ENCODE measurements around the gene TAF11.
"Not testable (repeated sequence)": the region's sequence is repeated elsewhere in the genome, so short reads cannot be mapped to it uniquely, and the experiment has no call there.

TAF11 gene

GRCh38 chr6:34887753-34888513 lies at the start of gene TAF11:
TAF11 (minus strand) TSS chr6:34888042; CDS start chr6:34887957, 85 bp downstream.
- no peak for TF ChIP-seq CTCF (IDR thresholded peaks at IDR 0.05; ENCODE audit: low read depth, low read length)

GRCh38 chr6:34934516-34934915 lies 46.7 kb upstream of the TAF11 start:
- no peak for DNase-seq
- Histone ChIP-seq H3K36me3 (no peaks in the 10 kb centered on the region), H3K27ac (no peak overlapping the region), H3K27me3 (ENCODE audit: insufficient read depth, low read depth, severe bottlenecking) (no peaks in the 10 kb centered on the region), H3K9me3 (ENCODE audit: severe bottlenecking) (no peaks in the 10 kb centered on the region), H3K4me3 (ENCODE audit: low read depth, low read length) (no peak overlapping the region)
- no peak for TF ChIP-seq CTCF (IDR thresholded peaks at IDR 0.05; ENCODE audit: low read depth, low read length)

More at GRCh38 chr6:34887753-34888513, at the start of gene TAF11:
- H3K4me3 ChIP-seq (ENCODE audit: low read depth, low read length), result peak within 1 kb of the TSS; percentile 64
- H3K9me3 ChIP-seq (ENCODE audit: severe bottlenecking), result no peaks in the 10 kb centered on the region
- peak; percentile 97 for DNase-seq
- H3K36me3 ChIP-seq, result peaks cover 19% of the 10 kb centered on the region
- peak within 1 kb of the TSS; percentile 66 for H3K27ac ChIP-seq
- no peaks in the 10 kb centered on the region for H3K27me3 ChIP-seq (ENCODE audit: insufficient read depth, low read depth, severe bottlenecking)

GRCh38 chr6:34932202-34932601 lies 44.4 kb upstream of the TAF11 start:
- not testable (repeated sequence) for H3K27ac ChIP-seq; H3K36me3 ChIP-seq; H3K9me3 ChIP-seq (ENCODE audit: severe bottlenecking); H3K27me3 ChIP-seq (ENCODE audit: insufficient read depth, low read depth, severe bottlenecking); DNase-seq; H3K4me3 ChIP-seq (ENCODE audit: low read depth, low read length)

GRCh38 chr6:34930221-34930620 lies 42.4 kb upstream of the TAF11 start:
- no peaks in the 10 kb centered on the region for H3K9me3 ChIP-seq (ENCODE audit: severe bottlenecking)
- H3K27me3 ChIP-seq (ENCODE audit: insufficient read depth, low read depth, severe bottlenecking), result no peaks in the 10 kb centered on the region
- TF ChIP-seq CTCF (IDR thresholded peaks at IDR 0.05; ENCODE audit: low read depth, low read length), result no peak
- H3K36me3 ChIP-seq, result no peaks in the 10 kb centered on the region
- H3K4me3 ChIP-seq (ENCODE audit: low read depth, low read length), result no peak overlapping the region
- H3K27ac ChIP-seq, result no peak overlapping the region
- no peak for DNase-seq

GRCh38 chr6:34929241-34929978 lies 41.6 kb upstream of the TAF11 start:
- no peak for DNase-seq
- no peaks in the 10 kb centered on the region for H3K36me3 ChIP-seq
- H3K27ac ChIP-seq, result no peak overlapping the region
- no peak overlapping the region for H3K4me3 ChIP-seq (ENCODE audit: low read depth, low read length)
- no peaks in the 10 kb centered on the region for H3K9me3 ChIP-seq (ENCODE audit: severe bottlenecking)
- no peak for TF ChIP-seq CTCF (IDR thresholded peaks at IDR 0.05; ENCODE audit: low read depth, low read length)
- H3K27me3 ChIP-seq (ENCODE audit: insufficient read depth, low read depth, severe bottlenecking), result no peaks in the 10 kb centered on the region

- TF ChIP-seq CTCF (IDR thresholded peaks at IDR 0.05; ENCODE audit: low read depth, low read length), result no peak
- H3K27ac ChIP-seq, result no peak overlapping the region
- no peak overlapping the region for H3K4me3 ChIP-seq (ENCODE audit: low read depth, low read length)
- H3K36me3 ChIP-seq, result no peaks in the 10 kb centered on the region
- no peaks in the 10 kb centered on the region for H3K27me3 ChIP-seq (ENCODE audit: insufficient read depth, low read depth, severe bottlenecking)
- DNase-seq, result no peak
- H3K9me3 ChIP-seq (ENCODE audit: severe bottlenecking), result no peaks in the 10 kb centered on the region
These were observed 40.9 kb upstream of the TAF11 start for GRCh38 chr6:34928695-34929094.
